Lower leg skin (tissue), 3 donors: ENCODE results near the gene C2orf68.

Source experiments
- POLR2A ChIP-seq, 2 donors: fragments of 450-650 bp; IDR thresholded peaks; one replicate each; pipeline ENCODE4 v1.6.1; 2016 to 2017; ENCODE audit warnings: antibody characterized with exemption in 2 of 2, mild to moderate bottlenecking in 1 of 2, moderate library complexity in 1 of 2
- TF ChIP-seq, protein P1 (sequence below), 3 donors: fragments of 450-650 bp; IDR thresholded peaks; one replicate each; pipeline ENCODE4 v1.5.1; 2016; ENCODE audit warnings: antibody characterized with exemption in 3 of 3, mild to moderate bottlenecking in 3 of 3, moderate library complexity in 2 of 3

- TF ChIP-seq, protein P1, sequence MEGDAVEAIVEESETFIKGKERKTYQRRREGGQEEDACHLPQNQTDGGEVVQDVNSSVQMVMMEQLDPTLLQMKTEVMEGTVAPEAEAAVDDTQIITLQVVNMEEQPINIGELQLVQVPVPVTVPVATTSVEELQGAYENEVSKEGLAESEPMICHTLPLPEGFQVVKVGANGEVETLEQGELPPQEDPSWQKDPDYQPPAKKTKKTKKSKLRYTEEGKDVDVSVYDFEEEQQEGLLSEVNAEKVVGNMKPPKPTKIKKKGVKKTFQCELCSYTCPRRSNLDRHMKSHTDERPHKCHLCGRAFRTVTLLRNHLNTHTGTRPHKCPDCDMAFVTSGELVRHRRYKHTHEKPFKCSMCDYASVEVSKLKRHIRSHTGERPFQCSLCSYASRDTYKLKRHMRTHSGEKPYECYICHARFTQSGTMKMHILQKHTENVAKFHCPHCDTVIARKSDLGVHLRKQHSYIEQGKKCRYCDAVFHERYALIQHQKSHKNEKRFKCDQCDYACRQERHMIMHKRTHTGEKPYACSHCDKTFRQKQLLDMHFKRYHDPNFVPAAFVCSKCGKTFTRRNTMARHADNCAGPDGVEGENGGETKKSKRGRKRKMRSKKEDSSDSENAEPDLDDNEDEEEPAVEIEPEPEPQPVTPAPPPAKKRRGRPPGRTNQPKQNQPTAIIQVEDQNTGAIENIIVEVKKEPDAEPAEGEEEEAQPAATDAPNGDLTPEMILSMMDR (IDR thresholded peaks at IDR 0.05): no peak
- no peak for TF ChIP-seq POLR2A (IDR thresholded peaks at IDR 0.05)
Measured at GRCh38 chr2:85646166-85646565, 34.3 kb upstream of the C2orf68 start.
